CD4-positive, alpha-beta T cell (primary cell): ENCODE measurements around the gene ARIH1. TPM values are rescaled to one million over a fixed set of nuclear protein-coding genes. Genes with fewer than 3 reads are reported as not detected.

ENCODE experiments used
- ATAC-seq: fragments of 200-7000 bp; cut with Tn5 transposase; one replicate; pipeline ENCODE4 v1.10.0; 2022; ENCODE audit warnings: mild to moderate bottlenecking; ENCODE audit not compliant: poor library complexity
- CTCF ChIA-PET: fragments of 350-600 bp; sonication (Branson Sonifier 250); formaldehyde crosslinking; loops from one replicate; lab custom pipeline; 2021; ENCODE audit warnings: antibody characterized with exemption, inconsistent platforms; lab: Charles Lee
- POLR2A ChIA-PET: fragments of 350-600 bp; sonication (Branson Sonifier 250); formaldehyde crosslinking; loops from one replicate; lab custom pipeline; 2021; ENCODE audit warnings: antibody characterized with exemption, inconsistent platforms; lab: Charles Lee
- DNase-seq, 14 experiments: peaks; one replicate each; pipeline ENCODE4 v3.0.0-alpha.2; 2013 to 2020; ENCODE audit warnings: mixed read lengths in 2 of 14
- H3K27ac ChIP-seq, 2 donors: one replicate each; pipeline versions ENCODE4 v1.5.1 to v1.7.0; 2013; ENCODE audit warnings: low read length in 2 of 2, low read depth in 1 of 2, mild to moderate bottlenecking in 1 of 2
- H3K27me3 ChIP-seq, 2 experiments: 1 replicate in 1 of 2; 2 replicates in 1 of 2; pipeline versions ENCODE4 v1.6.1 to v1.7.0; 2013; ENCODE audit warnings: low read length in 2 of 2, control low read depth in 1 of 2, mild to moderate bottlenecking in 1 of 2, moderate library complexity in 1 of 2; ENCODE audit not compliant: insufficient read depth in 2 of 2, control insufficient read depth in 1 of 2
- H3K36me3 ChIP-seq: one replicate; pipeline ENCODE4 v1.6.1; 2013; ENCODE audit warnings: low read length, control low read depth; ENCODE audit not compliant: insufficient read depth
- H3K4me1 ChIP-seq: one replicate; pipeline ENCODE4 v1.6.1; 2013; ENCODE audit warnings: low read length, control low read depth; ENCODE audit not compliant: insufficient read depth
- H3K4me3 ChIP-seq: one replicate; pipeline ENCODE4 v1.5.1; 2013; ENCODE audit warnings: mild to moderate bottlenecking, low read length, moderate library complexity
- H3K9me3 ChIP-seq, 2 experiments: 1 replicate in 1 of 2; 2 replicates in 1 of 2; pipeline versions ENCODE4 v1.6.1 to v1.7.0; 2013; ENCODE audit warnings: low read length in 2 of 2, mild to moderate bottlenecking in 2 of 2, control low read depth in 1 of 2, moderate library complexity in 1 of 2; ENCODE audit not compliant: control insufficient read depth in 1 of 2, insufficient read depth in 1 of 2
- H3K27ac Mint-ChIP-seq: one replicate; pipeline ENCODE4 v1.8.0; 2020; ENCODE audit warnings: mixed read lengths
- H3K27me3 Mint-ChIP-seq: one replicate; pipeline ENCODE4 v1.8.0; 2021; ENCODE audit warnings: mixed read lengths
- H3K36me3 Mint-ChIP-seq: one replicate; pipeline ENCODE4 v1.8.0; 2021; ENCODE audit warnings: low read depth, mixed read lengths
- H3K4me1 Mint-ChIP-seq: one replicate; pipeline ENCODE4 v1.8.0; 2021; ENCODE audit warnings: low read depth, mixed read lengths
- H3K4me3 Mint-ChIP-seq: one replicate; pipeline ENCODE4 v1.8.0; 2020; ENCODE audit warnings: mild to moderate bottlenecking, mixed read lengths
- H3K9me3 Mint-ChIP-seq: one replicate; pipeline ENCODE4 v1.8.0; 2020; ENCODE audit warnings: mixed read lengths
- intact Hi-C, 2 experiments: fragments of 100-400 bp; cut with DNase I in 1 of 2; cut with micrococcal nuclease in 1 of 2; formaldehyde crosslinking; loops; one replicate each; pipeline versions ENCODE4 v1.15.1 to v1.9.0; 2023 to 2025; cut with DNase I, micrococcal nuclease
- total RNA-seq, 174 experiments: library from RNA in 2 of 174; stranded (reverse) in 2 of 174; gene quantifications; one replicate each; pipeline ENCODE4 v1.2.3 and lab custom pipeline; 2021 to 2026
- TF ChIP-seq, protein P1 (sequence below): fragments of 200-600 bp; IDR thresholded peaks from one replicate; pipeline ENCODE4 v1.8.0; 2022; ENCODE audit warnings: antibody characterized with exemption, mild to moderate bottlenecking

ARIH1 gene
- total RNA-seq, 2 experiments from 2014 or later, result 281 to 283 TPM

GRCh38 chr15:72592676-72593075 is 118.5 kb downstream of the ARIH1 start:
- H3K4me1 Mint-ChIP-seq, result no peaks in the 10 kb centered on the region
- no peak overlapping the region for H3K4me3 Mint-ChIP-seq
- H3K4me1 ChIP-seq, result no peaks in the 10 kb centered on the region
- H3K27ac Mint-ChIP-seq, result no peak overlapping the region
- no peaks in the 10 kb centered on the region for H3K9me3 Mint-ChIP-seq
- no peak for DNase-seq
- CTCF ChIA-PET, result no interaction called here
- no peaks in the 10 kb centered on the region for H3K27me3 ChIP-seq
- H3K27ac ChIP-seq, result no peak overlapping the region
- no peaks in the 10 kb centered on the region for H3K36me3 ChIP-seq
- no peaks in the 10 kb centered on the region for H3K27me3 Mint-ChIP-seq
- intact Hi-C loops, result loop anchor here in 1 of 2 experiments (10.0 kb wide), 1 partner anchor 192 kb away; the partner anchor contains the start of gene ADPGK
- H3K36me3 Mint-ChIP-seq, result no peaks in the 10 kb centered on the region
- no peaks in the 10 kb centered on the region for H3K9me3 ChIP-seq
- POLR2A ChIA-PET, result no interaction called here
- H3K4me3 ChIP-seq, result no peak overlapping the region
- TF ChIP-seq, protein P1, sequence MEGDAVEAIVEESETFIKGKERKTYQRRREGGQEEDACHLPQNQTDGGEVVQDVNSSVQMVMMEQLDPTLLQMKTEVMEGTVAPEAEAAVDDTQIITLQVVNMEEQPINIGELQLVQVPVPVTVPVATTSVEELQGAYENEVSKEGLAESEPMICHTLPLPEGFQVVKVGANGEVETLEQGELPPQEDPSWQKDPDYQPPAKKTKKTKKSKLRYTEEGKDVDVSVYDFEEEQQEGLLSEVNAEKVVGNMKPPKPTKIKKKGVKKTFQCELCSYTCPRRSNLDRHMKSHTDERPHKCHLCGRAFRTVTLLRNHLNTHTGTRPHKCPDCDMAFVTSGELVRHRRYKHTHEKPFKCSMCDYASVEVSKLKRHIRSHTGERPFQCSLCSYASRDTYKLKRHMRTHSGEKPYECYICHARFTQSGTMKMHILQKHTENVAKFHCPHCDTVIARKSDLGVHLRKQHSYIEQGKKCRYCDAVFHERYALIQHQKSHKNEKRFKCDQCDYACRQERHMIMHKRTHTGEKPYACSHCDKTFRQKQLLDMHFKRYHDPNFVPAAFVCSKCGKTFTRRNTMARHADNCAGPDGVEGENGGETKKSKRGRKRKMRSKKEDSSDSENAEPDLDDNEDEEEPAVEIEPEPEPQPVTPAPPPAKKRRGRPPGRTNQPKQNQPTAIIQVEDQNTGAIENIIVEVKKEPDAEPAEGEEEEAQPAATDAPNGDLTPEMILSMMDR, result no peak
- no peak for ATAC-seq

- Histone ChIP-seq H3K36me3 (no peaks in the 10 kb centered on the region), H3K4me3 (no peak overlapping the region), H3K4me1 (no peaks in the 10 kb centered on the region), H3K9me3 (no peaks in the 10 kb centered on the region), H3K27ac (no peak overlapping the region), H3K27me3 (no peaks in the 10 kb centered on the region)
- Mint-ChIP-seq H3K9me3 (no peaks in the 10 kb centered on the region), H3K27ac (no peak overlapping the region), H3K27me3 (no peaks in the 10 kb centered on the region), H3K4me1 (no peaks in the 10 kb centered on the region), H3K4me3 (no peak overlapping the region), H3K36me3 (no peaks in the 10 kb centered on the region)
- ChIA-PET CTCF (interaction anchor here (0.7 kb wide), 1 partner anchor 1559 kb away, joined by 3 read pairs; no protein-coding TSS in a partner anchor), POLR2A (interaction anchor here (0.7 kb wide), 2 partner anchors 91 to 442 kb away, joined by 3 to 4 read pairs; no protein-coding TSS in a partner anchor)
- intact Hi-C loops, result loop anchor here in 1 of 2 experiments (10.0 kb wide), 1 partner anchor 191 kb away; the partner anchor contains the start of gene ADPGK
- ATAC-seq (no peak), DNase-seq (no peak)
- TF ChIP-seq, protein P1, result no peak
Measured at GRCh38 chr15:72593838-72594237, 119.7 kb downstream of the ARIH1 start.

DNA sequence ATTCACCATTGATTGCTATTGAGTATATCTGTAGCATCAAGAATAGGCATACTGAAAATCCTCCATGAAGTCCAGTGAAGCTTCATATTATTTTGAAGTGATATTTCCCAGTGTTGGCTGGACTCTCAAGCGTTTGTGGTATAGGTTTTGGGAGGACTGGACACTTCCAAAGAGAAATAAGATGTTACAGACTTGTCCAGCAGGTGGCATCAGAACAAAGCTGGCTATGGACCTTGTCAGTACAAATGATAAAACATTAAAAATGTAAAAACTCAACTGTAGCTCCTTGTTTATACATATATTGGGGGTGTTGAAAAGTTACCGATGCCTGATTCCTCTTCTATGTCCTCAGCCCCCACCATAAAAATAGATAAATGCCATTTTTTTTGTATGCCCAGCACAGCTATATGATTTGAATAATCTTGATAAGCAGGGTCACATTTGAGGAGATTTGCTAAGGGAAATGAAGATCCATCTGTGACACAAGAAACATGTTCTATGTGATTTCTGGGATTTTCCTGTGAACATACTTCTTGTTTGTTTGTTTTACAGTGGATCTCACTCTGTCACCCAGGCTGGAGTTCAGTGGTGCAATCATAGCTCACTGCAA is 125.8 kb downstream of the ARIH1 start:
- no peaks in the 10 kb centered on the region for H3K4me1 ChIP-seq
- H3K27me3 ChIP-seq, result no peaks in the 10 kb centered on the region
- ChIA-PET POLR2A (interaction anchor here (0.6 to 1.0 kb wide), 2 partner anchors 9 to 10 kb away, joined by 3 to 5 read pairs; no protein-coding TSS in a partner anchor), CTCF (interaction anchor here (0.6 to 2.0 kb wide), 6 partner anchors 9 to 72 kb away, joined by 3 to 7 read pairs (median 4); no protein-coding TSS in a partner anchor)
- H3K9me3 Mint-ChIP-seq, result no peaks in the 10 kb centered on the region
- H3K9me3 ChIP-seq, result no peaks in the 10 kb centered on the region
- H3K4me3 ChIP-seq, result no peak overlapping the region
- H3K27ac ChIP-seq, result no peak overlapping the region
- no peak overlapping the region for H3K4me3 Mint-ChIP-seq
- no peak for ATAC-seq
- intact Hi-C loops, result loop anchor here (5.0 to 10.0 kb wide), 3 partner anchors 75 to 477 kb away; partner anchors contain the start of gene ADPGK (in 1 of the 2)
- no peaks in the 10 kb centered on the region for H3K36me3 Mint-ChIP-seq
- H3K27me3 Mint-ChIP-seq, result no peaks in the 10 kb centered on the region
- H3K27ac Mint-ChIP-seq, result no peak overlapping the region
- peak in 4 of 14 experiments; percentile 35 to 58 (median 48) for DNase-seq
- no peaks in the 10 kb centered on the region for H3K36me3 ChIP-seq
- no peaks in the 10 kb centered on the region for H3K4me1 Mint-ChIP-seq
- TF ChIP-seq, protein P1, result peak; percentile 79
